Smooth muscle cell of the brain vasculature (primary cell): ENCODE results near the gene GOLGA8F.
"Not testable (repeated sequence)": the region's sequence is repeated elsewhere in the genome, so short reads cannot be mapped to it uniquely, and the experiment has no call there.

Experiments
- DNase-seq: peaks from one replicate; pipeline ENCODE4 v3.0.0-alpha.2; 2012; ENCODE audit warnings: low read depth, low spot score

Gene GOLGA8F

GRCh38 chr15:28378364-28378763 lies at the start of gene GOLGA8F:
Gene GOLGA8F (plus strand): TSS chr15:28378664. CDS start chr15:28378762, 98 bp downstream.
- DNase-seq = not testable (repeated sequence)

- not testable (repeated sequence) for DNase-seq
Measured at GRCh38 chr15:28357984-28358383, 20.5 kb upstream of the GOLGA8F start, which contains the start of gene GOLGA6L24. Gene GOLGA6L24 (minus strand): TSS chr15:28358084. CDS start chr15:28358023, 61 bp downstream.

- not testable (repeated sequence) for DNase-seq
Measured at GRCh38 chr15:28365502-28365901, 13.0 kb upstream of the GOLGA8F start.

GRCh38 chr15:28380053-28380452 lies 1.6 kb downstream of the GOLGA8F start:
- not testable (repeated sequence) for DNase-seq

- not testable (repeated sequence) for DNase-seq
Measured at GRCh38 chr15:28396022-28396421, 17.6 kb downstream of the GOLGA8F start.

- not testable (repeated sequence) for DNase-seq
Measured at GRCh38 chr15:28402774-28403435, 24.4 kb downstream of the GOLGA8F start.

GRCh38 chr15:28420470-28420869 lies 42.0 kb downstream of the GOLGA8F start:
- not testable (repeated sequence) for DNase-seq

- DNase-seq = not testable (repeated sequence)
Measured at GRCh38 chr15:28435594-28435993, 57.1 kb downstream of the GOLGA8F start.
